GM12873 (cell line): ENCODE data around the gene TPR.

ENCODE experiments used
- TF ChIP-seq, protein P1 (sequence below): IDR thresholded peaks from 2 replicates; pipeline ENCODE4 v1.5.1; 2012; ENCODE audit warnings: low read depth, mild to moderate bottlenecking, moderate library complexity, low read length, control low read depth; ENCODE audit not compliant: insufficient read depth; ENCODE audit errors: missing control alignments

The TPR gene

DNA sequence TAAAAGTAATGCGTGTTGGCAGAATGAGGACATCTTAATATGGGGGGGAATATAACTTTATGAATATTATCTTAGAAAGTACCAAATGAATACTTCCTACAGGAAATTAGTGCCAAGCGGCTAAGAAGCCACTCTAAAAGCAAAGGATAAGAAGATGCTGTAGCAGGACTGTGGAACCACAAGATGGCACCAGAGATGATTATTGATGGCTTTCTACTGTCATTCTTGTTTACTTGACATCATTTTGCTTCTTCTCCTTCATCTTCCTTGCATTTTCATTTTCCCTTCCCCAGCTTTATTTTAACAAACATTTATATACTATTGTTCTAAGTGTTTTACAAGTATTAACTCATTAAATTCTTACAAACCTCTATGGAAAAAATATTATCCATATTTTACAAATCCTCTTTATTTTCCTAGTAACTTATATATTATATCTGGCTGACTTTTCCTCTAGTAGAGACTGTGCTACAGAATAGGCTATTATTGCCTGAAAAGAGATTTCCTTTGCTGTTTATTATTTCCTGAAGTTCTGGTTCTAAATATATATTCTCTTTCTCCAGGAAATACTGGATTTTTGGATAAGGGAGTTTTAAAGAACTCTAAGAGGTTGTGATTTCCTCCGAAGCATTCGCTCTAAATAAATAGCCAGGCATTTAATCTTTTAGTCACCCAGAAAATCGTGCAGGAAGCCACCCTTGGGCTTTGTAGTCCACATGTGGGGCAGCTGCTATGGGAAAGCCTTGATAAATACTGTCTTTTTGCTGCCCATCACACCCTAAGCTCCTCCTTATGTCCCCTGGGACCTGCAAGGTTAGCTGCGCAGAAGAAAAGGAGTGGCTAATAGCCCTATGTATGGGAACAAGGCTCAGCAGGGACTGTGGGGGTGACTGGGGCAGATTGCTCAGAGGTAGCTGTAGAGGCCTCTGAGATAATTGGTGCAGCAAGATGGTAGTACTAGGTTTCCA lies 69.8 kb downstream of the TPR start:
- TF ChIP-seq, protein P1, sequence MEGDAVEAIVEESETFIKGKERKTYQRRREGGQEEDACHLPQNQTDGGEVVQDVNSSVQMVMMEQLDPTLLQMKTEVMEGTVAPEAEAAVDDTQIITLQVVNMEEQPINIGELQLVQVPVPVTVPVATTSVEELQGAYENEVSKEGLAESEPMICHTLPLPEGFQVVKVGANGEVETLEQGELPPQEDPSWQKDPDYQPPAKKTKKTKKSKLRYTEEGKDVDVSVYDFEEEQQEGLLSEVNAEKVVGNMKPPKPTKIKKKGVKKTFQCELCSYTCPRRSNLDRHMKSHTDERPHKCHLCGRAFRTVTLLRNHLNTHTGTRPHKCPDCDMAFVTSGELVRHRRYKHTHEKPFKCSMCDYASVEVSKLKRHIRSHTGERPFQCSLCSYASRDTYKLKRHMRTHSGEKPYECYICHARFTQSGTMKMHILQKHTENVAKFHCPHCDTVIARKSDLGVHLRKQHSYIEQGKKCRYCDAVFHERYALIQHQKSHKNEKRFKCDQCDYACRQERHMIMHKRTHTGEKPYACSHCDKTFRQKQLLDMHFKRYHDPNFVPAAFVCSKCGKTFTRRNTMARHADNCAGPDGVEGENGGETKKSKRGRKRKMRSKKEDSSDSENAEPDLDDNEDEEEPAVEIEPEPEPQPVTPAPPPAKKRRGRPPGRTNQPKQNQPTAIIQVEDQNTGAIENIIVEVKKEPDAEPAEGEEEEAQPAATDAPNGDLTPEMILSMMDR, result peak; percentile 76

DNA sequence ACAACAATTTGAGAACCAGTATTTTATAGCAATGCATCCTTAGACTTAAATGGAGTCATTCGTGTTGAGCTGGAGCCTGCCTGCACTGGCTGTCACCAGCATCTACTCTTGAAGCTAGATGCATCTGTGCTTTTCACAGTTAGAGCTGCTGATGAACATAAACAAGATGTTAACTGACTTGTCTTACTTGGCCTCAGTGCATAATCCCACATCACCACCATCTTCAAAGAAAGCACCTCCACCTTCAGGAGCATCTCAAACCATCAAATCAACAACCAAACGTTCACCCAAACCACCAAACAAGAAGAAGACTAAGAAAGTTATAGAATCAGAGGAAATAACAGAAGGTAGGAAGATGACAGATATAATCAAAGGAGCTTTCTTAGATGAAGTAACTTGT lies 71.1 kb downstream of the TPR start:
- TF ChIP-seq, protein P1, result no peak

DNA sequence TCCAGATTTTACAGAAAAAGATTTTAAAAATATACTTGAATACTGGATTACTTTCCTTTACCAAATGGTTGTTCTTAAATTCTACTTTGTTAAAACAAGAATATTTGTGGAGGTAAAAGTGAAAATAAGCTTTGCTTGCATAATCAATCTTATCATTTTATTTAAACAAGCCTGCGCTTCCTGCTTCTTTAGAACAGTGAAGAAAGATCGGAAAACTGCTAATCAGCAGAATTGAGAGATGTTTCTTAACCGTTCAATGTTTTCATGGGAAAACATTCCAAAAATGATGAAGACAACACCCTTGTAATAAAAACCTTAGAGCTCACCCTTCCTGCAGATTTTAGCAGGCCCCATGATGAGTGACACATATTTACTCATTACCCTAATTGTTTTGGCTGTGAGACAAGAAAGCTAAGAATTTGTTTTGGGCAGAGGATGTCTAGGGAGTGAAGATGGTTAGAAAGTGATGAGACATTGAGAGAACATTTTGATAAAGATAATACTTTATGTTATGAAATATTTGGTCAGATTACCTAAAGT lies 72.6 kb downstream of the TPR start:
- TF ChIP-seq, protein P1, result no peak

DNA sequence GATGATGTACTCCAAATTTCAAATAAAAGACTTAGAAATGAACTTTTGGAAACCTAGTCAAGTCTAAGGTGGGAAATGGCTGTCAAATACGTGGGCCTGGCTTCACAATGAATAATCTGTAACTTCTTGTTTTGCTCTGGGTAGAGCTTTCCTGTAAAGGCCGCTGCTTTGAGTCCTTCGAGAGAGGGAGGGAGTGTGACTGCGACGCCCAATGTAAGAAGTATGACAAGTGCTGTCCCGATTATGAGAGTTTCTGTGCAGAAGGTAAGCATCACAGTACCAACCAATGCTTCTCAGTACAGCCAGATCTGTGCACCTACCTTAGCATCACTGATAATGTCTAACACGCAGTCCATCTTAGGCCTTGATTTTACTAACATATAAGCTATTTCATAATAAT lies 73.6 kb downstream of the TPR start:
- TF ChIP-seq, protein P1, result no peak

DNA sequence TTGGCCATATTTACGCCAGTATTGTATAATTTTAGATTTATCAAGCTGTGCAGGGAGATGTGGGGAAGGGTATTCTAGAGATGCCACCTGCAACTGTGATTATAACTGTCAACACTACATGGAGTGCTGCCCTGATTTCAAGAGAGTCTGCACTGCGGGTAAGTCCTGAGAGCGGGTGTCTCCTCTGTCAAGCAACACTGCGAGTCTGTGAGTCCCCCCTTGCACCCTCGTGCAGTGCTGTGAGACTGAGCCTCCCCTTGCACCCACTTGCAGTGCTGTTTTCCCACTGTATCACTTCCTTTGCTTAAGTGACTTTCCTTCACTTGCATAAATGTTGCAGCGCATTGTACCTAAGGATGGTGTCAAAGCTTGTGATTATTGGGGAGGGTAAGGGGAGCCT lies 75.0 kb downstream of the TPR start:
- TF ChIP-seq, protein P1, result no peak

DNA sequence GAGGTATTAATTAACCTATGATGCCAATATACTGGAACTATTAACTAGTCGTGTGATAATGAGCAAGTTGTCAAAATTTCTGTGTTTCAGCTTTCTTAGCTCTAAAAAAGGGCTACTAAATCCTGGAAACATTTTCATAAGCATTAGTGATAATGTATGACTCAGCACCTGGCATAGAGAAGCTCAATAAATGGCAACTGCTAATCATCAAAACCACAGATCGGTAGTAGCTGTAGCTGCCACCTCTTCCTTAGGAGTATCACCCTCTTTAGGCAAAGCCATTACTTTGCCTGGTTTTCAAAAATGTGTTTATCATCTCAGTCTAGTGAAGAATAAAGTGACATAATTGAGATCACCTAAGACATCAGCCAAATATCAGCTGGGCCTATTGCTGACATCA lies 75.5 kb downstream of the TPR start:
- TF ChIP-seq, protein P1, result no peak

DNA sequence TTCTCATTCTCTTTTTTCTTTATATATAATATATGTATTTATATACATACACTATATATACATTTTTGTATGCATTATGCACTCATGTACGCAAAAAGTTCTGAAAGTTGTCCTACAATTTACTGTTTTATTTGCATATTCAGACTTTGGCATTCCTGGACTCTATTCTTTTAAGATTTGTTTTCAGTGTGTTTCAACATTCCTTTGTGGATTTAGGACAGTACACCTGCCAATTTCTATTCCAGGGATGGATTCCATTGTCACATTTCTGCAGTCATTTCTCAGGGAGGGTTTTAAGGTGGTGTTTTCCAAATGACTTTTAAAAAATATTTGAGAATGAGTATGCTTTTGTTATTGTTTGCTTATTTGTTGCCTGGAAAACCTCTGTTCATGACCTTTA lies 76.2 kb downstream of the TPR start:
- TF ChIP-seq, protein P1, result no peak
